Renal cortex interstitium (tissue), 11 donors: ENCODE measurements around the gene RAP2A. TPM values are rescaled to one million over a fixed set of nuclear protein-coding genes. Genes with fewer than 3 reads are reported as not detected.

ENCODE experiments used
- DNase-seq, 11 donors: peaks; one replicate each; pipeline ENCODE4 v3.0.0-alpha.2; 2013; ENCODE audit warnings: low read depth in 9 of 11, low spot score in 4 of 11; ENCODE audit errors: extremely low read depth in 1 of 11
- polyA plus RNA-seq, 3 donors: library from polyadenylated mRNA; unstranded; fragments of 120-200 nt; gene quantifications; one replicate each; pipeline ENCODE4 v1.2.1, GENCODE V29; 2013; ENCODE audit not compliant: insufficient read length in 3 of 3

RAP2A gene
- polyA plus RNA-seq, 3 donors, result 35.9 to 41.3 (median 38.9) TPM

- no peak for DNase-seq
These were observed 26.4 kb upstream of the RAP2A start for GRCh38 chr13:97407540-97407939.

DNA sequence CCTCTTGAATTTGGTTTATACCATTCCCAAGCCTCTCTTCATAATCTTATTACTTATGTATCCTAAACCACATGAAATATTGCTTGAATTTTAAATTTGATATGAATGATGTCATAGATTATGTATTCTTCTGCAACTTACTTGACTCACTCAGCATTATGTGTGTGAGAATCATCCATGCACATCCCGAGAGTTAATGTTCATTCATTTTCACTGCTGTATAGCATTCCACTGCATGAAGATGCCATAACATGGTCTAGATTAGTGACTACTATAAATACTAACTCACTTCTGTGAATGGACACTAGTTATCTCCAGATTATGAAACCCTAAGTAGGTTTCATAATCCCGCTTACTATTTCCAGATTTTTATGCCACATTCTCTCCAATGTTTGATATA, 25.0 kb upstream of the RAP2A start:
- no peak for DNase-seq

DNA sequence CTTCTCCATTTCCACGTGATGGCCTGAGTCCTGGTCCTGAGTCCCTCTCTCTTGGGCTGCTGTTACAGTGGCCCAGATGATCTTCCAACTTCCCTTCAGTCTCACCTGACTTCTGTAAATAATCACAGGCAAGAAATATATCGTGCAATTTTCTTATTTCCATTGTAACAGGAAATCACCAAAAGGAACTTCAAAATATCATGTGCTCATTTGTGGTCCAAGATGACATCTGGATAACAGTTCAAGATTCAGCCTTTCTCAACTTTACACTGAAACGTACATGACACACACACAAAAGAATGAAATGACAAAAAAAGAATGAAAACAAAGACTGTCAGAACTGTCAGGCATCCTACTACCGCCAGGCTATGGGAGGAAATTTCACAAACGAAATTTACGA, 22.0 kb upstream of the RAP2A start:
- no peak for DNase-seq

GRCh38 chr13:97413694-97414093, 20.3 kb upstream of the RAP2A start:
- no peak for DNase-seq

- DNase-seq, result no peak
These were observed 19.6 kb upstream of the RAP2A start for GRCh38 chr13:97414392-97414791.

DNA sequence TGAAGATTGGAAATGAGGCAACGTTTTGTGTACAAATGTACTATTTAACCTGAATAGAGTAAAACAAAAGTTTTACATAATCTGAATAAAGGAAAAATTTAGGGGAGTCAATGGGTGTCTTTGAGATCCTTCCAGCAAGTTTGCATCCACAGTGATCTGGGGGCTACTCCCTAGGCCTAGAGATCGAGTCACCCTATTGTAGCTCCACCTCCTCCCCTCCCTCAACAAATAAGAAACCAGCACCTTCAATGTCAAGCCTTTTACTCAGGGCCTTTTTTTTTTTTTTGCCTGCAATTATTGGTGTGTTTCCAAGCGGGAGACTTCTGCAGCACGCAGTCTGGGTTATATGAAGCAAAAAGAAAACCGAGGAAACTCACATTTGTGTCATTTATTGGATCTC, 16.3 kb upstream of the RAP2A start:
- no peak for DNase-seq

DNA sequence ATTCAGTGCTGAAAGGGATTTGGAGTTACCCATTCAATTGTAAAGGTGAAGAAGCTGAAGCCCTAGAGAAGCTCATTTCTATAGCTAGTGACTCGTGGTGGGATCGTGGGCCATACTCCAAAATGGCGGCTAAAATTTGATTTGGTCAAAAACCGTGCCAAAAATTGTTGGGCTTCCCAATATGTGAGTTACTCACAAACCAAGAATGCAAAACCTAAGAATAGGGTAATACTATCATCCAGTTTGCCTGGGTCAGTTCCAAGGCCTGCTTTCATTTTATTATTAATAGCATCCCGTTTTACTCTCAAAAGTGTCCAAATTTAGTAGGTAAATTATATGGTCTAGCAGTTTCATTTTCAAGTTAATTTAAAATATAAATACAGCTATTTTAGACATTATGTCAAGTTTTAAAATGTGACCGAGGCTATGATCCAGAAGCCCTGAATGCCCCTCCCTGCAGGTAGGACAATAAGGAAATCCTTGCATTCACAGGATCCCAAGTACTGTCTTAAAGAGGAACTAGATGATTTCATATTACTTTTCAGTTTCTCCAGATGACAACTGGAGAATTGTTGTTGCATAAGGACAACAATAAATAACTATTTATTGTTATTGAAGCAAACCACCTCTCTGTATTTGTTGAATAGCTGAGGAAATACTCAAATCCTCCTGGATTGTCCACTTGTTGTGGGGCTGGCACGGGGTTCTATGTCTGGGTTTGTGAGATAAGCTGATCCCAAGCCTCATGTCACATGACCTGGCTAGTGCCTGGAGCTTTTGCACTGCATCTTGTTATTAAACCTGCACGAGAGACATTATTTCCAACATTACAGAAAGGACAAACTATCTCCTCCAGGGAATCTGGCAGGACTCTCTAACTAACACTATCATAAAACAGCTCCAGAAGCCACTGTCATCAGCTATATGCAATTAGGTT, 11.6 kb upstream of the RAP2A start:
- no peak for DNase-seq

DNA sequence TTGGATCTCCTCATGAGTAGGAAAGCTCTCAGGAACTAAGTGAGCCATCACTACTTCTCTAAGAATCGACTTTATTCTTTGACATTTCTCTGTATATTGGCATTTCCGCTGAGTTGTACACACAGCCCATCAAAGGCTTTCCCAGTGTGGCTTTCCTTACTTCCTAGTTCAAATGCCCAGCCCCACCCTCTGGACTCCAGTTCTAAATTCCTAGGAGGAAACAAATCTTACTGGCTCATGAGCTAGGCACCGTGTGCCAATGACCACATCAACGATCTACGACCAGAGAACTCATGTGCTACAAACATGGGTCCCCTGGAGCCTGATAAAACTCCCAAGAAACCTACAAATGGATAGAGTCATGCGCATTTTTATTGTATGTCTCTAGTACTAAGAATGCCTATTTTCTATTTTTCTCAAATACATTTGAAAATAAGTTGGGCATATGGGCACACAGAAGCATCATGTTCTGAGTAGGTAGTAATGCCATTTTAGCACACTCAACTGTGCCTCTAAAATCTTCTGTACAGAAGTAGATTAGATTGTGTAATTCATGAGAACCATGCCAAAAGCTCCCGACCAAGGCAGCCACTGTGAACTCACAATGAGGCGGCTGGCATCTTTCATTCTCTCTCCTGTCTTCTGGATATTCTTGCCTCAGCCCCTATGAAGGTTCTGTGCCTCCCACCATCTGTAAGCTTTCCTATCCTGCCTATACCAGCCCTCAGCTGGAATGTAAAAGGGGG, 10.5 kb upstream of the RAP2A start:
- no peak for DNase-seq

DNA sequence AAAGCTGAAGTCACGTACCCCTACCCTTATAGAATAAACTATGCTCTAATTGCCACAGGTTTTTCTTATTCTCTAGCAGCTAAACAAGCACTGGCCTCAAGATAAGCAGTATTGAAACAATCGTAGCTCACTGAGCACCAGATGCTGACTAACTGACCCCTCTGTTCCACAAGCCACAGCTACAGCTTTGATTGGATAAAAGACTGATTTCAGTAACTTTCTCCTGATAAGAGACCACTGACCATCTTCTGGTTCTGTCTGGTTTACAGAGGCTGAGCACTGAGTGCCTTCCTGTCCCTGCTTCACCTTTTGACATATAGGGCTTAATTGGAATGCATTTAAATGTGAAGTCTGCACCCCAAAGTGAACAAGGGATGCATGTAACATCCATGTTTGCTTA, 8.4 kb upstream of the RAP2A start:
- DNase-seq, result no peak

- no peak for DNase-seq
These were observed 7.3 kb upstream of the RAP2A start for GRCh38 chr13:97426695-97427094.

GRCh38 chr13:97429681-97430081, 4.3 kb upstream of the RAP2A start:
- DNase-seq, result no peak

DNA sequence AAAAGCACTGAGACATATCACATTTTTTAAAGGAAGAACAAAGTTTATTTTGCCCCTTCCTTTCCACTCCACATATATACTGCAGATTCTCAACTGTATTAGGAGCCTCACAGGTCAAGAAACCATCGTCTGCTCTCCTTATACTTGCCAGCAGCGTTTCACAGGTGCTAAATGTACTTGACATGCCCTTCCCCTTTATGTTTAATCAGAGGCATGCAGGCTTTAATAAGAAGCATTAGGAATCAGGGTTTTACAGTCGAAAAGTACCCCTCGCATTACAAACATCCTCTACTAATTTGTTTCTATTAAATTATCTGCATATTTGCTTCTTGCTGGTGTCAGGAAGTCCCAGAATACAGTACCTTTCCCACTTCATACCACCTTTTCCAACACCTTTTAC, 3.7 kb upstream of the RAP2A start:
- DNase-seq, result no peak

DNA sequence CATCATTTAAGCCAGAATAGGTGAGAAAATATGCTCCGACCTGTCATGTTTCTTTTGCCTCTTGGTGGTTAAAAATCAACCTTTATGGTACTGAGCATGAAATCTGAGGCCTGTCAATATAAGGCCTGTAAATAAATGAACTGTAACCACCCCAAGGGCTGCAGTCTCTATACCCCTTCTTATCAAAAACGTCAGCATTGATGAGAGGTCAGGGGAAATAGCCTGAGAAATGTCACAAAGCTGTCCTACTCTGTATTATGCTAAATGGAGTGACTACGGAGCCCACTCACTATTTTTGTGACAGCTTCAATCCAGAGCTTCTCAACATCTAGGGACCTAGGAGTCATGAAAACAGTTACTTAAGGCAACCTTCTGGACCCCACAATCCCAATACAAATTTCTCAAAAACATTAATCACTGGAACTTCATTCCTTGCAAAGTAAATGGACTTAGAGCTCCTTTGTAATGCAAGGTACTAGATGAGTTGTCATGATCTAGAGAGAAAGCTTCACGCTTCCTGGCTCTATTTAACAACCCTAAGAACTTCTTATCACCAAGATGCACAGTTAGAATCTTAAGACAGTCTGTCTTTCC, 2.7 kb upstream of the RAP2A start:
- no peak for DNase-seq

DNA sequence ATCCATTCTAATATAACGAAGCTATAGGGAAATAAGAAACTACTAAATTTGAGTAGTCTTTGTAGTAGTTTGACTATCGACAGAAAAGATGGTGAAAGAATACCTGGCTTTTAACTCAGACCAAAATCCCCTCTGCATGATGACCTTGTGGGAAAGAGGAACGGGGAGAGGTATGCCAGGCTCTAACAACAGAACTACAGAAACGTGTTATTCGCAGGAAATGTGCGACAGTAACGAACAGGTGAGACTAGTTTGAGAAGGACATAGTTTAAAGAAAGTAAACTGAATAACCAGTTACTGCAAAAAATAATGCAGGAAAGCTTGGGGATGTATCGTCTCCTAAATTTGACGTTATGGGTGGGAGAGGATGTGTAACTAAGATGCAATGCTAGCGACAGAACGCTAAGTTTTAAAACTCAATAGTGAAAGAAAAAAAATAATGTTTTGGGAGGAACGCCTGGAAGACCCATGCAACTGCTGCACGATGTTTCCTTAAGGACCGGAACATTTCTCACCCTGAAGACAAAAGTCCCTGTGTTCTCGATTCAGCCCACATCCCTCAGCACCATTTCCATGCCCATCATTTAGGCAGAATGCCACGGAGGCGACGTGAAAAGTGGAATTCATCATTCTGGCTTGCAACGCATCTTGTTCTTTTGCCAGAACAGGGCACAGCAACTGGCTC, 1.6 kb upstream of the RAP2A start:
- no peak for DNase-seq

- peak; percentile 98 to 100 (median 99) for DNase-seq
These were observed 847 bp upstream of the RAP2A start for GRCh38 chr13:97432917-97433726.

GRCh38 chr13:97434397-97435201, 630 bp downstream of the RAP2A start:
- peak in 5 of 11 donors; percentile 19 to 34 (median 30) for DNase-seq

DNA sequence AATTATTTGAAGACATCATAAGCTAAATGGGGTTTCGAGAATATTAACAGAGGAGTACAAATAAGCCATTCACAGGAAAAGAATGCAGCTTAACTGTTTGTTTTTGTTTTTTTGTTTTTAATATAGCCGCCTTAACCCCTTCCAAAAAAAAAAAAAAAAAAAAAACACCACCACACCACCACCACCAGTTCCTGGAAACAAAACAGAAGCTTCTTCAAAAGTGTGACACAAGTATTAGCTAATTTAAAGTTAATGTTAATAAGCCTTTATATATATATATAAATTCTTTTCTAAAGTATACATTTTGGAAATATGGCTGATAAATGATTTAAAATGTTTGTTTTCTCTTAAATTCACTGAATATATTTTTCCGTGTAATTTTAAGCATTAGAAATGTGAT, 1.4 kb downstream of the RAP2A start:
- DNase-seq, result no peak

DNA sequence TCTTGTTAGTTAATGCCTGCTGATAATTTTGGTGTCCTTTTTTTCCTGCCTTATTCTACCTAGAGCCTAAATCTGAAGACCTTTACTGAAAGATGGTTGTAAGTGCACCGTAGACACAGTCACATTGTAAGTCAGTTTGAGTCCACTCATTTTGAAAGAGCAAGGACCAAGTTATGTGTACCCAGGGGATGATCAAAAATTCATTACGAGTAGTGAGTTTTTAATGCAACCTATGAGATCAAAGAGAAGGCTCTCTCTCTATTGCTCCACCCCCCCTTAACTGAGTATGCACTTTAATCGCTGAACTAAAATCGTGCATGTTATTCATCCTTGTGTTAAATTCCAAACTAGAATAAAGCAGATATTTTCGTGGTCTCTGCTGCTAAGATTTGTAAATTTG, 1.8 kb downstream of the RAP2A start:
- DNase-seq, result no peak
